Non-pigmented ciliary epithelial cell (primary cell): ENCODE data around the gene BRI3.

Source experiments
- DNase-seq: peaks from one replicate; pipeline ENCODE4 v3.0.0-alpha.2; 2010; ENCODE audit warnings: low read depth

Gene BRI3

DNA sequence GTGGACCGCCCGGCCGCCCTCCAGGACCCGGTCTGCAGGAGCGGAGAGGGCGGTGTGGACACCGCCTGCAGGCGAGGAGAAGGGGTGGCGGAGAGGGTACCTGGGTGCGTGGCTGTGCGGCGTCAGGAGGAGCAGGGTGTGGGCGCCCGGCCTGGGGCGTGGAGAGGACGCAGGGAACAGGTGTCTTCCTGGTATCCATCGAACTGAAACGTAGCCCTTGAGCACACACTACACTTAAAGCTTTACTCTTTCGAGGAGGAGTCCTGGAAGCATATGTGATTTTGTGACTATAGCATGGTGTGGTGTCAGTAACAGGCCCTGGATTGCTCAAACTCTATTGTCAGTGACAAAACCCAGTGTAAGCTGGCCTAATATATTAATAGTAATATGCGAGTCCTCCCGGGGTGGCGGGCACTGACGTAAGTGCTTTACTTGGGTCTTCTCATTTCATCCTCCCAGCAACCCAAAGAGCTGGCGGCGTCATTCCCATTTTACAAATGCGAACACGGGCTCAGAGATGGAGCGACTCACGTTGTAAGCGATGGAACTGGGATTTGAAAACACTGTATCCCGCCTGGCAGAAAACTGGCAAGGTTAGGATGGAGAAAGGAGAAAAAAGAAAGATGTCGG, 28.9 kb upstream of the BRI3 start:
- no peak for DNase-seq

DNA sequence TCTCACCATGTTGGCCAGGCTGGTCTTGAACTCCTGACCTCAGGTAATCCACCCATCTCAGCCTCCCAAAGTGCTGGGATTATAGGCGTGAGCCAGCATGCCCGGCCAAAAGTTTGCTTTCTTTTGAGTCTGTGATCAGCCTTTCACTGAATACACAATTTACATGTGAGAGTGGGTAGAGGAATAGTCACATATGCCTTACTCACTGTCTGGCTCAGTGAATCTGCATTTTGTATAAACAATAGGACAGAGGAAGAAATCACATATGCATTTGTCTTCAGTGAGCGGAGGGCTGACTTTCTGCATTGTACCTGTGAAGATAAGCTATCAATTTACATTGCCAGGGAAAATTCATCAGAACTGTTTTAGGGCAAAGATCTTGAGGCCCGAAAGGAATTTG, 27.0 kb upstream of the BRI3 start:
- no peak for DNase-seq

DNA sequence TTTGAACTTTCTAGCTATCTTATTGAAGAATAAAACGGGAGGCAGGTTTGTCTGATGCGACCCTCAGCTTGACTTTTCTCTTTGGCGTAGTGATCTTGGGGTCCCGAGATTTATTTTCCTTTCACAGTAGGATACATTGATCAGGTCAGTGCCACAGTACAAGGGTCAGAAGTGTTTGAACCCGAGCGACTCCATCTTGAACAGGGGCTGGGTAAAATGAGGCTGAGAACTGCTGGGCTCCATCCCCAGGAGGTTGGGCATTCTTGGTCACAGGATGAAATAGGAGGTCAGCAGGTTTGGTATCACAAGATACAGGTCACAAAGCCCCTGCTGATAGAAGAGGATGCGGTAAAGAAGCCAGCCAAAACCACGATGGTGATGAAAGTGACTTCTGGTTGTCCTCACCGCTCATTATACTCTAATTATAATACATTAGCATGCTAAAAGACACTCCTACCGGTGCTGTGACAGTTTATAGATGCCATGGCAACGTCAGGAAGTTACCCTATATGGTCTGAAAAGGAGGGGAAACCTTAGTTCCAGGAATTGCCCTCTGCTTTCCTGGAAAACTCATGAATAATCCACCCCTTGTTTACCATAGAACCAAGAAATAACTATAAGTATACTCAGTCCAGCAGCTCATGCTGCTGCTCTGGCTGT, 26.4 kb upstream of the BRI3 start:
- no peak for DNase-seq

DNA sequence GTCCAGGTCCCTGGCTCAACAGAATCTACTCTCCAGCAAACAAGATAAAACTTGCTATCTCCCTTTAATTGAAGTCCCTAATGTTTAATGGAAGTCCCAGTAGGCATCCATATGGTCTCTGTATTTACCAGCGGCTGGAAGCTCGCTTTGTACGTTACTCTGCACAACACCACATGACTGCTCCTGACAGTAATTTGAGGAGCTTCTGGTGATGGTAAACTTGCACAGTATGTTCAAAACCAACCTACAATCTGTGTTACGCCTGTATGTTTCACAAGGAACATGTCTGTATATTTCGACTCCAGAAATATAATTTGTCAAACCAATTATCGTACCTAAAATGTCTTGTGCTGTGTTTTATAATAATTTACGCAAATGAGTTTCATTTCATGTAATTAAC, 25.1 kb upstream of the BRI3 start:
- no peak for DNase-seq

DNA sequence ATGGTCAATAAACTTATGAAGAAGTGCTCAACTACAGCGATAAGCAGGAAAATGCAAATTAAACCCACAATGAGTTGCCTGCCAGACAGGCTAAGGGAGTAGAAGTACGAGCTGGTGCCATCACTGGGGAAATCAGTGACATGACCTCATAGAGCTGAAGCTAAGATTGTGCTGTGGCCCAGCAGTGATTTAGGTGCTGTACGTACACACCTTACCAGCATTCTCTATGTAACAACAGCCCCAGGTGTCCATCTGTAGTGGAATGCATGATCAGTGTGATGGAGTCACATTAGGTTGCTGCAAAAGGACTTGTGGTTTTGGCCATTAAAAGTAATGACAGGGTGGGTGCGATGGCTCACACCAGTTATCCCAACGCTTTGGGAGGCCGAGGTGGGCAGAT, 23.8 kb upstream of the BRI3 start:
- DNase-seq, result no peak

DNA sequence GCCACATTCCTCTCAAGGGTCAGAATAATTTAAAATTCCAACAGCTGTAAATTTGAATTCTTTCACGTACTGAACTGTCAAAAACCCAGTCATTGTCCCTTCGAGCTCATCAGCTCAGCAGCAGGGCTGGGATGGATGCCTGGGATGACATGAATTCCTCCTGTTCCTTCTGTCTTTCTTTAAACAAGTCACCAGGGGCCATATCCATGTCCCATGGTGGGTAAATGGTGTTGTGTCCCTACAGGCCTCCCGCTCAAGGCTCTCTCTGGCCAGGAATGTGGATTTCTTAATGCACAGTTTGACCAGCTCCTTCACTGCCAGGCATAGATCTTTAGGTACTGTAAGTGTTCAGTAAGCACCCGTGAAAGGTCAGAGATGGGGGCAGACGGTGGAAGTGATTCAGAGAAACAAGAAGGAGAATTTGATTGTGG, 15.6 kb upstream of the BRI3 start:
- no peak for DNase-seq

DNA sequence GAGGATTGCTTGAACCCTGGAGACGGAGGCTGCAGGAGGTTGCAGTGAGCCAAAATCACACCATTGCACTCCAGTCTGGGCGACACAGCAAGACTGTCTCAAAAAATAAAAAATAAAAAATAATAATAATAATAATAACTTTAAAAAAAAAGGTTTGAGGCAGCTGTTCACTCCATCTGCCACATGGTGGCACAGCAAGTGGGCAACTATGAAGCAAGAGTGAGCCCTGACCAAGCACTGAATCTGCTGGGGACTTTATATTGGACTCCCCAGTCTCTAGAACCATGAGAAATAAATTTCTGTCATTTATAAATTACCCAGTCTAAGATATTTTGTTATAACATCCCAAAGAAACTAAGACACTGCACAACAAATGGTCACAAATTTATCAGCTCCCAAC, 14.6 kb upstream of the BRI3 start:
- no peak for DNase-seq

DNA sequence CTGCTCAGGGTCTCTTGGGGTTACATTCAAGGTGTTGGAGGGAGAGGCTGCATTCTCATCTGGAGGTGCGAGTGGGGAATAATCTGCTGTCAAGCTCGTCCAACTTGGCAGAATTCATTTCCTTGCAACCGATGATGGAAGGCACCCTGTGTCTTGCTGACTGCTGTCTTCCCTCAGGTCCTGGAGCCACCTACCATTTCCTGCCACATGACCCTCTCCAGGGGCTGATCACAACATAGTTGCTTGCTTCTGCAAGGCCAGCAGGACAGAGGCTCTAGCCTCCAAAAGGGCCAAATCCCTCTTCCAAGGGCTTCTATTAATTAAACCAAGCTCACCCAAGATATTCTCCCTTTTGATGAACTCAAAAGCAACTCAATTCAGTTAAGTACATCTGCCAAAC, 14.2 kb upstream of the BRI3 start:
- no peak for DNase-seq

DNA sequence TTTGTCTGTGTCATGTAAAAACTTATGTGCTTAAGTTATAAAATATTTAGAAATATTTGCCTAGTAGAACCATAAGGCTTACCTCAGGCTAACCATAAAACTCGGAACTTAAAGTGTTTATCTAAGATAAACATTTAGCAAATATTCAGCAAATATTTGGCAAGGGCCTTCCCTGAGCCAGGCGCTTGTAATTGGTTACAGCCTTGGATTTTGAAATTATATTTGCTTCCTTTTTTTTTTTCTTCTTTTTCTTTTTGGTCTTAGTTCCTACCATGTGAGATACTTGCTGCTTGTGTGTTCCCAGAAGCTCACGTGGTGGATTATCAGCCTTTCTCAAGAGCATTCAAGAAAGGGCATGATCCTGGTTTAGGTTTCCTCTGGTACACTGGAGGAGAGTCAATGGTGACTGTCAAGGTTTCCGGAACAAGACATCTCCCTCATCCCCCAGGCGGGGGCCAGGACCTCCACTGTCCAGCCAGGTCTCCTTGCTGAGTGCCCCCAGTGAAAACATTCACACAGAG, 5.2 kb upstream of the BRI3 start:
- no peak for DNase-seq

DNA sequence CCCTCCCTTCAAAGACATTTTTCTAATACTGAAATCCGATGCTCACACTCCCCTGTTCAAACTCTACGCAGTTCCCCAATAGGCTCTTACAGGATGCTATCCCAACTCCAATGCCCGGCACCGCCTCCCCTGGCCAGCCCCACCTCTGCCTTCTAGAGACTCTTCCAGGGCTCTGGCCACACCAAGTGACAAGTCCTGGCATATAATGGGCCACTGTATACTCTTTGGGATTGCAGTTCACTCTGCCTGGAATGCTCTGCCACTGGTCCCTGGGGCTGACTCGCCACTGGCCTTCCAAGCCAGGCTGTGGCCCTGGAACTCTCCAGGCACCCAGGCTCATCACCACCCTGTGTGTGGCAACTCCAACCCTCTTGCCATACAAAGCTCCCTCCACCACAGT, 3.1 kb upstream of the BRI3 start:
- no peak for DNase-seq

DNA sequence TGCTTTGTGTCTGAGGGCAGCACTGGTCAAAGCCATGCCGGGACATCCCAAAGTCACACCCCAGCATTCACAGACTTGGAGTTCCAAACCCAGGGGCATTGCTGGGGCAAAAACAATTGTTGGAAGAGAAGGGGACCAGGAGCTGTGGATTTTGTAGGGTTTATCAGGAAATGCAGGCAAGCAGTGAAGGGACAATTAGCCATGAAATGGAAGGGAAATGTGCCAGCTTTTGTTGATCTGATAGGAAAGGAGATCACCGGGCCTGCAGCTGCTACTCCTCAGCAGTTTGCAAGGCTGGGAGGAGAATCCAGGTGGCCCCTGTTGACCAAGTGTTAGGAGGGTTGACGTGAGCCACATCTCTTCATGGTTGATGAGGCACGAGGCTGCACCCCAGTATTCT, 2.5 kb upstream of the BRI3 start:
- no peak for DNase-seq

DNA sequence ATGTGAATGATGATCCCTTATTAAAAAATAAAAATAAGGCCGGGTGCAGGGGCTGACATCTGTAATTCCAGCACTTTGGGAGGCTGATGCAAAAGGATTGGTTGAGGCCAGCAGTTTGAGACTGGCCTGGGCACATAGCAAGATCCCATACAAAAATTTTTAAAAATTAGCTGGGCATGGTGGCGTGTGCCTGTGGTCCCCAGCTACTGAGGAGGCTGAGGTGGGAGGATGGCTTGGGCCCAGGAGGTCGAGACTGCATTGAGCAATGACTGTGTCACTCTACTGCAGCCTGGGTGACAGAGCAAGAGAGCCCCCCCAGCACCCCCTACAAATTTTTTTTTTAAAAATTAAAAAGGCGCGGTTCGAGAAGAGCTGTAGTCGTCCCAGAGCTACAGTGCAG, 1.2 kb upstream of the BRI3 start:
- DNase-seq, result no peak

DNA sequence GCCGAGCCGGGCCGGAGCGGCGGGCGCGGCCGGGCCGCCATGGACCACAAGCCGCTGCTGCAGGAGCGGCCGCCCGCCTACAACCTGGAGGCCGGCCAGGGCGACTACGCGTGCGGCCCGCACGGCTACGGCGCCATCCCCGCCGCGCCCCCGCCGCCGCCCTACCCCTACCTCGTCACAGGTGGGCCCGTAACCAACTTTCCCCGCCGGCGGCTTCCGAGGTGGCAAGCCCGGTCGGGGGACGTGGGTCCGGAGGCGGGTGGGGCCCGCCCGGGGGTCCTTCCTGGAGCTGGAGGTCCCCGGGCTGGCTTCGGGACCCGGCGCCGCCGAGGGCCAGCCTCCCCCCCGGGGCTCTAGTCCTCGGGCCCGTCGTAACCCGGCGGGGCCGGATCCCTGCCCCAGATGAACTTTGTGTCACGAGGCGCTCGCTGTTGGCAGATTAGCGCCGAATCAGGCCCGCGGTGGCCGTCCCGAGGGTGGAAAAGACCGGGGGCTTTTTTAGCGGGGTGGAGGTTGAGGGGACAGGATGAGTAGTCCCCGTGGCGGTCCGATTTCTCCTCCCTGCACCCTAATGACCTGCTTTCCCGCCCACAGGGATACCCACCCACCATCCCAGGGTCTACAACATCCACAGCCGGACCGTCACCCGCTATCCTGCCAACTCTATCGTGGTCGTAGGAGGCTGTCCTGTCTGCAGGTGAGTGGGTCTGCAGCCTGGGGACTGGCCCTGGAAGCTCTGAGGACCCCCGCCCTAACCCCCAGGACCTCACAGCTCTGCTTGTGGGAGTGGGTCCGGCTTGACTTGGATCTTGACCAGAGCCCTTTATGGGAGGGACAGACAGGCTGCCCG, 496 bp downstream of the BRI3 start:
- DNase-seq, result no peak

DNA sequence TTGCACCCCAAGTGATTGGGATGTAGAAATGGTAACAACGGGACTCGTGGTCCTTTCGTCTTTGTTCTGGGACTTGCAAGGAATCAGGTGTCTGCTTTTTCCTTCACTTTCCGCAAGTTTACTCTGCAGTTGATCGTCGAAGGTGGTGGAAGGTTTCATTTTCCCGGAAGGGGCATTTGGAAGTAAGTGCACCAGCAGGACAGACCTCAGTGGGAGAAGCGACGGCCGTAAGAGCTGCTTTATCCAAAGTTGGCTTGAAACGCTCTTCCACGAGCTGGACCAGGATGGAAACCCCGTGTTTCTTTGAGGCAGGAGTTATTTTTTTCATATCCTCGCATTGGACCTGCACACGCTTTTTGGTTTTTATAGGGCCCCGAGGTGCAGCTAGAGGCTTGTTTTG, 1.2 kb downstream of the BRI3 start:
- DNase-seq, result no peak

DNA sequence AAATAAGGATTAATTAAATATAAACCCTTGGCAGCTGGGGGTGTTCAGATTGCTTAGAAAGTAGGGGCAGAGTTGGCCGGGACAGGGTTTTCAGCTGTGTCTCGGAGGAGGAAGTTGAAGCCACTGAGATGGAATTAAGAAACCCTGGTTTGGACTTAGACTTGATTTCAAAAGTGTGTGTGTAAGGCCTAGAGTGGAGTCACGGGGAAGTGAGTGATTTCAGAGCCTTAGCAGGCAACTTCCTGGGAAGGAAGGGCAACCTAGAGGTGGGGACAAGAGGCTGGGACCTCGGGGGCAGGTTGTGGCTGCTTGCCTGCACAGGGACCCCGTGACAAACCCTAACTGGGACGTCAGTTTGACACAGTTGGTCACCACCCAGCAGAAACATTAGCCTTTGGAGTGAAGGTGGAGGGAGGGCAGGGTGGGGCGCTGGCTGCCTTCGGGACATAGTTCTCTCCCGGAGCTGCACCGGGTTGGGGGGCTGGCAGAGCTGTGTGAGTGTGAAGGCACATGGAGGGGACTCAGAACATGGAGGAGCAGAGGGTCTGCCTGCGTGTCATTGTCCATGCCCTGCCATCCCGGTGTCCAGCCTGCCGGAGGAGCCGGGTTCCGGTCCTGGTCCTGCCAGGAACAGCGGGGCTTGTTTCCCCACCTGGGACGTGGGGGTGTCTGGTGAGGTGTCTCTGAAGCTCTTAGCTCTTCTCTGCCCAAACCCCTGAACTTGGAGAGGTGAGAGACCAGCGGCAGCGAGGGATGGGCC, 1.8 kb downstream of the BRI3 start:
- no peak for DNase-seq

DNA sequence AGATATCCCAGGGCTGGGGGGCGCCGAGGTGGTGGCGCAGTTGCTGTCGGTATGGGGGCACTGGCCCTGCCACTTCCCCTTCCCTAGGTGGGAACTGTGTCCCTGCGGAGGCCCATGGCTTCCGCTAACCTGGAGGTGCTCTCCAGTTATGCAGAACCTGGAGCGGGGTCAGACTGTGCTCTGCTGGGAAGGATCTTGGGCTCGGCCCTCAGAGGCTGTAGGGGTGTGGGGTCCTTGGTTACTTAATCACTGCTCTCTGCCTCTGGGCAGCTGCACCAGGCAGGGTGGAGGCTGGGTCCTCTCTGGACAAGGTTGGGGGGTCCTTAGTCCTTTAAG, 2.4 kb downstream of the BRI3 start:
- no peak for DNase-seq

DNA sequence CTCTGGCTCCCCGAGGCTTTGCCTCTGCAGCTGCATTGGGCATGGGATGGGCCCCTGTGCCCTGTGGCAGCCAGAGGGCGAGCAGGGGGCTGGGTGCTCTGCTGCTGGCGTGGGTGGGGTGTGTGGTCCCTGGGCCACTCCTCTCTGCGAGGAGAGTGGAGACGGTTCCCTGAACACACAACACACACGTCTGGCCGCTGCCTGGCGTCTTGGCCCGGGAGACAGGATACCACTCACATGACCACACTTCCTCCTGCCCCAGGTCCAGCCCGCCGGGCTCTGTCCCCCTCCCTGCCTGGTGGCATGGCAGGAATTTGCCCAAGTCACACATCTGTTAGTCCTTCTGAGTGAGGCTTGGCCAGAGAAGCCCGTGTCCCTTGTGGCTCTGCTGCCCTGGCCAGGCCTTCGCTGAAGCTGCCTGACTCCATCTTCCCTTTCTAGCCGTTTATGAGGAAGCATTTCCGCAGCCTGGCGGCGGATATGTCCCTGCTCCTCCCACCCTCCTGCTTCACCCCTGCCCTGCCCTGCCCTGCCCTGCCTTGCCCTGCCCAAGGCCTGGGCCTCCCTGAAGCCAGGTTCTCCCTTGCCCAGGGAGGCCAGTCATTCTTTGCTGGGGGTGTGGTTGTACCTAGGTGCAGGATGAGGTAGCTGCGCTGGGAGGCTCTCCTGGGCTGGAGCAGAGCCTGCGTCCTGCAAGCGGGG, 3.0 kb downstream of the BRI3 start:
- DNase-seq, result no peak

DNA sequence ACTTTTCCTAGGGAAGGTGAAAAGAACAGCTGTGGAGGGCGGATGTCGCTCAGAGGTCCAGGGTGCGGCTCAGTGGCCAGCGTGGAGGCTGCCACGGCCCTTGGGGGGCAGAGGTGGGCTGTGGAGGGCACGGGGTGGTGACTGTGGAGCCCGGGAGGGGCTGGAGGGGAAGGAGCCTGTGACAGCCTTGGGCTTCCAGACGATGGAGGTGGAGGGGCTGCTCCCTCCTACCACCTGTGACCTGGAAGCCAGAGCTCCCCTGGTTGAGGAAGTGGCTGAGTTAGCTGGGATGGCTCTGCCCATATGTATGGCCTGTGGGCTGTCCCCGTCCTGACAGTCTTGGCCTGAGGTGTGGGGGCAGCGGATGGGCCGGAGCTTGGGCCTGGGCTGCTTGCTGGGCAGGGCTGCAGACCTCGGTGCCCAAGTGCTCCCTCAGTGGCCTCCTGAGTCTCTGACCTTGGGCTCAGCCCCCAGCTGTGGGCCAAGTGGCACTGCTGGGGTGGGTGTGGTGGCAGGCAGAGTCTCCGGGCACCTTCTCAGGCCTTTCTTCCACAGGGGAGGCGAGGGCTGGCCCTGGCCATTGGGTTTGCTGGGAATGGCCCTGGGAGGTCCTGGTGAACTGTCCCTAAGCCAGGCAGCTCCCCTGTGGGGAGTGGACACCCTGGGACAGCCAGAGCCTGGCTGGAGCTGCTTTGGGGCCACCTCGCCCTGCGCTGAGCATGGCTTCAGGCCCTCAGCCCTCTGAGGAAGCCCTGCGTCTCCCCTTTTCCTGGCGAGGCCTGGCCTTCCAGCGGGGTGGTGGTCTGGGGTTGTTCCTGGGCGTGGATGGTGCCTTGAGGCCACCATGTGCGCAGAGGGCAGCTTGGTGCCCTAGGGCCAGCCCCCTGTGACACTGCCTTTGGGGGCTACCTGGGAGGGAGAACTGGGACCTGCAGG, 3.9 kb downstream of the BRI3 start:
- no peak for DNase-seq

DNA sequence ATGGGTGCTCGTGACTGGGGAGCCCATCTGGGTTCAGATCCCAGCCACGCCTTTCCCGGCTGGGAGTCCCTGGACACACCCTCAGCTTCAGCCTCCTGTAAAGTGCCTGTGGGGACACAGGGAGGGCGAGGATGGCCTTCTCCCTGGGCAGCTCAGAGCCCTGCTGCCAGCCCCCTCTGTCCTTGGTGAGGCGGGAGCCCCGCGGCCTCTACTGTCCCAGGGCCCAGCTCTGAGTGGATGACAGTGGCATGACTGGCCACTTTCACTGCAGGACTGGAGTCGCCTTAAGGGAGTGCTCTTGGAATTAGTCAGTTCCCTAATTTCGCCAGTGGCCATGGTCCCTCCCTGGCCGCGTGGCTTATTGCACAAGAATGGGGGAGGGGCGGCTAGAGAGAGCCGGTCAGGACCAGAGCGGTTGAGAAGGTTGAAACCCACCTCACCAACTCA, 4.6 kb downstream of the BRI3 start:
- no peak for DNase-seq

DNA sequence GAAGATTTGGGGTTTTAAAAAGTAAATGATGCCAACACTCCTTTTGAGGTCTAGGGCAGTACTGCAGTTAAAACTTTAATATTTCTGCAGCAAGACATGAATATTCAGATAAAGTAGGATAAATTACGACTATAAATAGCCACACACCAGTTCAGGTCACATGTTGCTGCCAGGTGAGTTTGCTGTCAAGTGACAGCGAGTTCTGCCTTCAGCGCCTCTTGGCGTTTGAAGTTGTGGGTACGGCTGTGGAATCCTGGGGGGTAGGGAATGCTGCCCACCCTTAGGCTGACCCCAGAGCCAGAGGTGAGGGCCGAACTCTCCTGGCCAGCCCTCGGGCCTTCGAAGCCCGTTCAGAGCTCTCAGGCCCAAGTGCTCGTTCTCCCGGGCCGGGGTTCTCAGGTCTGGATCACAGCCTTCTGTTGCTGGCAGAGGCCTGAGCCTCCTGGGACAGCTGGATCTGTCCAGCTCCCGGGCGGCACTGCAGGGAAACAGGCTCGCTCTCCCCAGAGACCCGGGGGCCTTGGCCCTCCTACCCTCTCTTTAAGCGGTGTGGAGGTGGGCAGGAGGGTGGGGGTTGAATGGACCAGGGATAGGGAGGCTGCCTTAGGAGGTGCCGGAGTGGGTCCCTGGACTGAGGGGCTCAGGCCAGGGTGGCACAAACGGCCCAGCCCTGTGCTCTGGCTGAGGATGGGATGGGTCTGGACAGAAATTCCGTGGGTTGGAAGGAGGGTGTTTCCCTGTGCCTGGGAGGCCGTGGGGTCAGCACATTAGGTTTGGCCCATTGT, 5.4 kb downstream of the BRI3 start:
- DNase-seq, result no peak
